Neural progenitor cell (in vitro differentiated cells): ENCODE results near the gene S1PR3. TPM values are rescaled to one million over a fixed set of nuclear protein-coding genes. Genes with fewer than 3 reads are reported as not detected.

ENCODE experiments used
- DNase-seq: peaks from one replicate; pipeline ENCODE4 v3.0.0-alpha.2; 2016; ENCODE audit warnings: low spot score
- H2AFZ ChIP-seq: fragments of 200-600 bp; sonication (generic); replicated peaks from 2 replicates; pipeline ENCODE4 v1.6.1; 2016; ENCODE audit warnings: antibody characterized with exemption
- H3F3A ChIP-seq: fragments of 200-600 bp; sonication (generic); 2 replicates; pipeline ENCODE4 v1.6.1; 2016; ENCODE audit warnings: antibody characterized with exemption, low read depth
- H3K27ac ChIP-seq: fragments of 200-600 bp; sonication (generic); 2 replicates; pipeline ENCODE4 v1.5.1; 2016; ENCODE audit warnings: mild to moderate bottlenecking
- H3K27me3 ChIP-seq: fragments of 200-600 bp; sonication (generic); 2 replicates; pipeline ENCODE4 v1.6.1; 2016; ENCODE audit warnings: mild to moderate bottlenecking, moderate library complexity
- H3K36me3 ChIP-seq: fragments of 200-600 bp; sonication (generic); 2 replicates; pipeline ENCODE4 v1.5.1; 2016
- H3K4me1 ChIP-seq: fragments of 200-600 bp; sonication (generic); 2 replicates; pipeline ENCODE4 v1.6.1; 2016; ENCODE audit warnings: mixed run types
- H3K4me2 ChIP-seq: fragments of 200-600 bp; sonication (generic); 2 replicates; pipeline ENCODE4 v1.6.1; 2016
- H3K4me3 ChIP-seq: fragments of 200-600 bp; sonication (generic); 2 replicates; pipeline ENCODE4 v1.5.1; 2016
- H3K79me2 ChIP-seq: fragments of 200-600 bp; sonication (generic); 2 replicates; pipeline ENCODE4 v1.6.1; 2016; ENCODE audit warnings: low read depth
- H3K9ac ChIP-seq: fragments of 200-600 bp; sonication (generic); 2 replicates; pipeline ENCODE4 v1.6.1; 2016
- H3K9me3 ChIP-seq: fragments of 200-600 bp; sonication (generic); 2 replicates; pipeline ENCODE4 v1.5.1; 2016; ENCODE audit warnings: low read depth
- H4K20me1 ChIP-seq: fragments of 200-600 bp; sonication (generic); 2 replicates; pipeline ENCODE4 v1.6.1; 2016; ENCODE audit warnings: low read depth
- H3K27ac Mint-ChIP-seq: 3 replicates; pipeline ENCODE4 v1.8.0; 2021; ENCODE audit warnings: mixed read lengths
- H3K27me3 Mint-ChIP-seq: 2 replicates; pipeline ENCODE4 v1.8.0; 2022; ENCODE audit warnings: low read depth, mild to moderate bottlenecking, inconsistent platforms, moderate library complexity, mixed read lengths; ENCODE audit not compliant: insufficient read depth
- H3K36me3 Mint-ChIP-seq: 3 replicates; pipeline ENCODE4 v1.8.0; 2021; ENCODE audit warnings: mixed read lengths
- H3K4me1 Mint-ChIP-seq: 3 replicates; pipeline ENCODE4 v1.8.0; 2021; ENCODE audit warnings: mixed read lengths
- H3K4me3 Mint-ChIP-seq: 3 replicates; pipeline ENCODE4 v1.8.0; 2021; ENCODE audit warnings: mild to moderate bottlenecking, moderate library complexity, mixed read lengths
- H3K9me3 Mint-ChIP-seq: 3 replicates; pipeline ENCODE4 v1.8.0; 2020; ENCODE audit warnings: mixed read lengths
- CTCF ChIP-seq: fragments of 200-600 bp; sonication (generic); IDR thresholded peaks from 2 replicates; pipeline ENCODE4 v1.5.1; 2017; ENCODE audit warnings: antibody characterized with exemption, mild to moderate bottlenecking
- EZH2 ChIP-seq: fragments of 200-600 bp; sonication (generic); IDR thresholded peaks from 2 replicates; pipeline ENCODE4 v1.6.1; 2017; ENCODE audit warnings: antibody characterized with exemption, mild to moderate bottlenecking, moderate library complexity
- EZH2phosphoT487 ChIP-seq: fragments of 200-600 bp; sonication (generic); IDR thresholded peaks from 2 replicates; pipeline ENCODE4 v1.6.1; 2017; ENCODE audit warnings: antibody characterized with exemption
- total RNA-seq: library from RNA; depleted of rRNA; stranded (reverse); fragments of >200 nt; gene quantifications from 2 replicates; pipeline ENCODE4 v1.2.3, GENCODE V29; 2015; ENCODE audit warnings: low replicate concordance

Gene S1PR3
- total RNA-seq, 1 donor from 2014 or later: 21.6 TPM

GRCh38 chr9:89000371-89000781, 9.1 kb downstream of the S1PR3 start:
- Histone ChIP-seq H3K9ac (no peak overlapping the region), H3K36me3 (no peaks in the 10 kb centered on the region), H2AFZ (no peak overlapping the region), H3F3A (no peaks in the 10 kb centered on the region), H3K4me1 (peaks cover 9% of the 10 kb centered on the region), H3K27ac (no peak overlapping the region), H3K27me3 (no peaks in the 10 kb centered on the region), H3K4me2 (peak overlapping the region; percentile 30), H4K20me1 (peaks cover 55% of the 10 kb centered on the region), H3K9me3 (no peaks in the 10 kb centered on the region), H3K79me2 (peaks cover 32% of the 10 kb centered on the region), H3K4me3 (no peak overlapping the region)
- Mint-ChIP-seq H3K36me3 (peaks cover 39% of the 10 kb centered on the region), H3K27ac (no peak overlapping the region), H3K4me1 (peaks cover 64% of the 10 kb centered on the region), H3K9me3 (no peaks in the 10 kb centered on the region), H3K27me3 (peaks cover 4% of the 10 kb centered on the region), H3K4me3 (no peak overlapping the region)
- no peak for TF ChIP-seq CTCF
- no peak for TF ChIP-seq EZH2
- no peak for TF ChIP-seq EZH2phosphoT487
- no peak for DNase-seq

GRCh38 chr9:89000973-89001916, 10.0 kb downstream of the S1PR3 start:
- H3K4me1 ChIP-seq: peaks cover 11% of the 10 kb centered on the region
- Mint-ChIP-seq H3K27me3 (peaks cover 4% of the 10 kb centered on the region), H3K4me1 (peaks cover 57% of the 10 kb centered on the region), H3K36me3 (peaks cover 31% of the 10 kb centered on the region), H3K4me3 (no peak overlapping the region), H3K9me3 (no peaks in the 10 kb centered on the region), H3K27ac (no peak overlapping the region)
- H3K27me3 ChIP-seq: no peaks in the 10 kb centered on the region
- TF ChIP-seq EZH2phosphoT487: no peak
- TF ChIP-seq CTCF: peak; percentile 87
- TF ChIP-seq EZH2: no peak
- no peak overlapping the region for H3K4me3 ChIP-seq
- no peak overlapping the region for H3K9ac ChIP-seq
- H3K36me3 ChIP-seq: no peaks in the 10 kb centered on the region
- H3K9me3 ChIP-seq: no peaks in the 10 kb centered on the region
- no peak overlapping the region for H3K27ac ChIP-seq
- peaks cover 56% of the 10 kb centered on the region for H4K20me1 ChIP-seq
- DNase-seq: peak; percentile 95
- H3K79me2 ChIP-seq: peaks cover 24% of the 10 kb centered on the region
- no peaks in the 10 kb centered on the region for H3F3A ChIP-seq
- H3K4me2 ChIP-seq: peak overlapping the region; percentile 30
- H2AFZ ChIP-seq: no peak overlapping the region

DNA sequence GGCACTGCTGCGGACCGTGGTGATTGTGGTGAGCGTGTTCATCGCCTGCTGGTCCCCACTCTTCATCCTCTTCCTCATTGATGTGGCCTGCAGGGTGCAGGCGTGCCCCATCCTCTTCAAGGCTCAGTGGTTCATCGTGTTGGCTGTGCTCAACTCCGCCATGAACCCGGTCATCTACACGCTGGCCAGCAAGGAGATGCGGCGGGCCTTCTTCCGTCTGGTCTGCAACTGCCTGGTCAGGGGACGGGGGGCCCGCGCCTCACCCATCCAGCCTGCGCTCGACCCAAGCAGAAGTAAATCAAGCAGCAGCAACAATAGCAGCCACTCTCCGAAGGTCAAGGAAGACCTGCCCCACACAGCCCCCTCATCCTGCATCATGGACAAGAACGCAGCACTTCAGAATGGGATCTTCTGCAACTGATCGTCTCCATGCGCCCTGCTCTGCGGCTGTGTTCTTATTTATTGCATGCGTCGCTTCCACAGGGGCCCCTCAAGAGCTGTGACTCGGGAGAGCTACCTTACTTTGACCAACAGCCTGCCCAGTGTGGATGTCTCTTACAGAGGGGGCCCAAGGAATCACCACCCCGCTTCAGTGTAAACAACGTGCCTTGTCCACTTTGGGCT, 10.8 kb downstream of the S1PR3 start:
- Histone ChIP-seq H3K4me3 (no peak overlapping the region), H3K79me2 (peaks cover 17% of the 10 kb centered on the region), H3K9me3 (no peaks in the 10 kb centered on the region), H3K4me1 (peaks cover 11% of the 10 kb centered on the region), H2AFZ (no peak overlapping the region), H3K9ac (no peak overlapping the region), H3K27me3 (no peaks in the 10 kb centered on the region), H3K36me3 (no peaks in the 10 kb centered on the region), H3F3A (no peaks in the 10 kb centered on the region), H3K27ac (no peak overlapping the region), H3K4me2 (no peak overlapping the region), H4K20me1 (peaks cover 49% of the 10 kb centered on the region)
- H3K9me3 Mint-ChIP-seq: no peaks in the 10 kb centered on the region
- TF ChIP-seq CTCF (no peak), EZH2 (no peak), EZH2phosphoT487 (no peak)
- H3K4me1 Mint-ChIP-seq: peaks cover 50% of the 10 kb centered on the region
- H3K4me3 Mint-ChIP-seq: no peak overlapping the region
- peaks cover 4% of the 10 kb centered on the region for H3K27me3 Mint-ChIP-seq
- no peak for DNase-seq
- H3K27ac Mint-ChIP-seq: no peak overlapping the region
- peaks cover 25% of the 10 kb centered on the region for H3K36me3 Mint-ChIP-seq
